Urothelium cell line (cell line): Measurements from ENCODE around the gene FAM3B.

ENCODE experiments used
- DNase-seq: peaks from one replicate; pipeline ENCODE4 v3.0.0; 2011; ENCODE audit warnings: low spot score, mixed read lengths
- FAIRE-seq: peaks from 2 replicates; lab custom pipeline; 2011; peaks lifted over from hg19 to GRCh38; lab: Jason Lieb, UNC

FAM3B gene

GRCh38 chr21:41367945-41368734, 51.5 kb downstream of the FAM3B start:
- DNase-seq = no peak
- FAIRE-seq = no peak

DNA sequence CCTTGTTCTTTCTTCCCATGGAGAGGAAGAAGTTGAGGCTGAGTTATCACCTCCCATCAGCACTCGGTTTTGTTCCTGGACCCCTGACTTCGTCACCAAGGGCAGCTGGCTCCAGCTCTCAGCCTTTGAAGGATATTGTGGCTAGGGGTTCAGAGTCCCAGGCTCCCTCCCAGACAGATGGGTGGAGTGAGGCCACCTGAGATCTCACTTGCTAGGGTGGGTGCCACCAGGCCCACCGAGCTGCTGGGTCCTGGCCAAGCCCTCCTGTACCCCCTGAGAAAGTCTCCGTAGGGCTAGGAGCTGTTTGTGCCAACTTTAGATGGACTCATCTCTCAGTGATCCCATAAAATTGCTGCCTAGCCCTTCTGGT, 52.1 kb downstream of the FAM3B start:
- no peak for FAIRE-seq
- no peak for DNase-seq

DNA sequence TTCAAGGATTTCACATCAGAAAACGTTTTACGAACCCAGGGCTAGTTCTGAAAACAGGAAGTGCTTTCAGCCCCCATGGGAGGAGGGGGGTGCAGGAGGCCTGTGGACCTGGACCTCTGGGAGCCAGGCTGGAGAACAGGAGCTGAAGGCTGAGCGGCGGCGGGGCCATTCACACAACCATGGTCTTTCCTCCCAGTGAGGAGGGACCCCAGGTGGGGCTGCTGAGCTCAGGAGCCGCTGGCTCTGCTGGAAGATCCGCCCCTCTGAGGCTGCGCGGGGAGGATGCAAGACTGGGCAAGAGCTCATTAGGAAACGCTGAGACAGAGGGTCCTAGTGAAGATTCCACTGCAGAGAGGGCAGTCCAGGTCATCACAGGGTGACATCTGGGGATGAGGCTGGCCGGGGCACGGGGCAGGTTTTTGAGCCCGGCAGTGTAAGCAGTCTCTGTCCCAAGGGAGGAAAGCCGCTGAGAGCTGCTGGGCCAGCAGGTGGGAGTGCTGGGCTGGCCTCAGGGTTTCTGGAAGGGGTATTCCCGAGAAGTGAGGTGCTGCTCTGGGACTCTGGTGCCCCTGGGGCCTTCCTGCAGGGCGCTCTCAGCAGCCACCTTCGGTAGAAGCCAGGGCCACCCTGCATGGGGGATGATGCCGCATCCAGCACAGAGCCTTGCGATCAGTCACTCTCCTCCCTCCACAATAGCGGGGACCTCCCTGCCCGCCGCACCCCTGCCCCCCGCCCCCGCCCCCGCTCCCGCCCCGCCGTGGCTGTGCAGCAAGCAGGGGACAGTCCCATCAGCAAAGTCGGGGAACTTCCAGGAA, 52.7 kb downstream of the FAM3B start:
- FAIRE-seq = no peak
- DNase-seq = no peak

GRCh38 chr21:41369920-41370839, 53.6 kb downstream of the FAM3B start:
- FAIRE-seq = no peak
- DNase-seq = no peak

GRCh38 chr21:41370840-41371684, 54.5 kb downstream of the FAM3B start:
- no peak for DNase-seq
- no peak for FAIRE-seq

DNA sequence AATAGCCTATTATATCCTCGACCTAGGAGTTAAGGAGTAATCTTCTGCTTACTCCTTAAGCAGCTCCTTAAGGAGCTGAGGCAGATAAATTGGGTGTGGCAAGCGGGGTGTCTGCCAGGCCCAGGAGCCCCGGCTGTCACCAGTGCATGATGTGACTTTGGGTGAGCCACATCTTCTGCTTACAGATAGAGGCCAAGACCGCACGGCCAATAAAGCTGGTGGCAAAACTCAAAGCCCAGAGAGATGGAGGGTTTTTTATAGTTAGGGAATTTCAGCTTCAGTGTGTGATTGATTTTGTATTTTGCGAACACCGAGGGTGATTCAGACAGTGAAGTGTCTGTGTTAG, 55.1 kb downstream of the FAM3B start:
- DNase-seq = no peak
- no peak for FAIRE-seq

- no peak for FAIRE-seq
Measured at GRCh38 chr21:41373253-41373652, 56.7 kb downstream of the FAM3B start.

DNA sequence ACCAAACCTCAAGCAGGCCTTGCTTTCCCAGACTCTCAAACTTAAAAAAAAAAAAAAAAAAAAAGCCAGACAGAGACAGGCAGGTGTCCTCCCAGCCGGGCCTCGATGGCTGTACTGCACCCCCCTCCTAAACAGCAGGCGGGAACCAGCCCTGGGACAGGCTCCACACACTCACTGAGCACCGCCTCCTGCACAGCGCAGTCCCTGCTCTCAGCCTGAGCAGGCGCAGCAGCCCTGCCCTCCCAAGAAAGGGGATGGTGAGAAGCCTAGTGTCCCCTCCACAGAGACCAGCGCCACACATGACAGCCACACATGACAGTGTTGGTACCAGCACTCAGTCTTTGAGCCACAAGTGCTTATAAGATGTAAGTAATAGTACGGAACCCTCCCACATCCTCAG, 57.2 kb downstream of the FAM3B start:
- FAIRE-seq (no peak), DNase-seq (no peak)

More at GRCh38 chr21:41373253-41373652, 56.7 kb downstream of the FAM3B start:
- DNase-seq = no peak

DNA sequence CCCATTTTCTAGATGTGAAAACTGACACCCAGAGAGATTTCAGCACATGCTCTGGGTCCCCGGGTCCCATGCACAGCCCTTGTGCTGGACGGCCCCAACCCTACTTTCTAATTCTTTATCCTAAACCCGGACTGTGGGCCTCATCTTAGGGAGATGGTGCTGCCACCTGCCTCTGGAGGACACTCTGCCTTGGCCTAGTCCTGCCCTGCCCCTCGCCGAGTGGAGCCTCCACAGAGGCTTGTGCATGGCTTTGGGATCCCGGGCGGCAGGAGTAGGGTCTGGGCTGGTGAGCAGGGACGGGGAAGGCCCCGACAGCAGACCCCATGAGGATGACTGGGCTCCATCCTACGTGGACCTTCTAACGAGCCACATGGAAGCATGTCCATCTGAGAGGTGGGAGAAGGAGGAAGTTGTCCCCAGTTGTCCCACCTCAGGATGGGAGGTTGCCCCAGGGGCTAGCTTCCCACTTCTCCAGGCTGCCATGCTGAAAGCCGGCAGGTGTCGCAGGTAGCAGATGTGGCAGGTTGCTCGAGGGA, 57.6 kb downstream of the FAM3B start:
- FAIRE-seq (no peak), DNase-seq (no peak)

DNA sequence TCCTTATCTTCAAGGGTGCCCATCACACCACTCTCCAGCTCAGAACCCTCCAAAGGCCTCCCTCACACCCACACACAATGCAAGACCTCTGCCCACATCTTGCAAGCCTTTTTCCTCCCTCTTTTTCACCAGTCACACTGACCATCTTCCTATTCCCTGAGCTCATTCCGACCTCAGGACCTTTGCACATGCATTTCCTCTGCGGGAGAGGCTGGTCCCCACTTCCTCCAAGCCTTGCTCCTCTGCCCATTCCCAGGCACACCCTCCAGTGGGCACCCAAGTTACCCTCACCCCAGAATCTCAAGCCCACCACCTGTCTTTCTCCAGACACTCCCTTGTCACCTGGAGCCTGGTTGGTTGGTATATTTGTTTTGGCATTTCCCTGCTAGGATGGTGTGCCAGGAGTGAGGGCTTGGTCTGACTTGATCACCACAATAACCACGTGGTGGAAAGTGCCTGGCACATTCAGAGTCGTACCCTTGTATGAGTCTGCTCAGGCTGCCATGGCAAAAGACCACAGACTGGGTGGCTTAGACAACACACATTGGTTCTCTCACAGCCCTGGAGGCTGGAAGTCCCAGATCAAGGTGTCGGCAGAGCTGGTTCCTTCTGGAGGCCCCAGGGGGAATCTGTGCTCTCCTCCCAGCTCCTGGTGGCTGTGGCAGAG, 58.4 kb downstream of the FAM3B start:
- no peak for DNase-seq
- FAIRE-seq = no peak

DNA sequence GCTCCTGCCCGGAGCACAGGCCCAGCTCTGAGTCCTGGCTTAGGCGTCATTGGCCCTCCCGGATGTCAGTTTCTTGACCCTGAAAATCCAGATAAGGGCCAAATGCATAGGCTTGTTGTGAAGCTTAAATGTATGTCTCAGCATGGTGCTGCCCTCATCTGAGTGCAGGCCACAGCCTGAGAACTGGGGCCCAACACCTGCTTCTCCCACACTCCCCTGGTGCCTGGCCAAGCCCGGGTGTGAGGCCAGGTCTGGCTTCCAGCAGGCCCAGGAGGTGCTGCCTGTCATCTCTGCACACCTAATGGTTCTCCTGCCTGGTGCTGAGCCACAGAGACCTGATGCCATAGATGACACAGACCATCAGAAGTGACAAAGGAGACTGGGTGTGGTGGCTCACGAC, 59.3 kb downstream of the FAM3B start:
- FAIRE-seq (no peak), DNase-seq (no peak)

DNA sequence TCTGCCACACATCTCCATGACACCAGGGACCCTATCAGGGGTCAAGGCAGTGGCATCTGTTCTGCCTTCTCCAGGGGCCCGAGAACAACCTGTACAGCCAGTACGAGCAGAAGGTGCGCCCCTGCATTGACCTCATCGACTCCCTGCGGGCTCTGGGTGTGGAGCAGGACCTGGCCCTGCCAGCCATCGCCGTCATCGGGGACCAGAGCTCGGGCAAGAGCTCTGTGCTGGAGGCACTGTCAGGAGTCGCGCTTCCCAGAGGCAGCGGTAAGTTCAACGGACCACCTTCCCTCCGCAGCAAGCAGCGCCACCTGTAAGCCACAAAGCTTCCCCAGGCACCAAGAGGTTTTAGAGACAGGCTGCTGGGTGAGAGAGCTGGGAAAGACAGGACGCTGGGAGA, 61.1 kb downstream of the FAM3B start:
- FAIRE-seq = no peak
- no peak for DNase-seq

DNA sequence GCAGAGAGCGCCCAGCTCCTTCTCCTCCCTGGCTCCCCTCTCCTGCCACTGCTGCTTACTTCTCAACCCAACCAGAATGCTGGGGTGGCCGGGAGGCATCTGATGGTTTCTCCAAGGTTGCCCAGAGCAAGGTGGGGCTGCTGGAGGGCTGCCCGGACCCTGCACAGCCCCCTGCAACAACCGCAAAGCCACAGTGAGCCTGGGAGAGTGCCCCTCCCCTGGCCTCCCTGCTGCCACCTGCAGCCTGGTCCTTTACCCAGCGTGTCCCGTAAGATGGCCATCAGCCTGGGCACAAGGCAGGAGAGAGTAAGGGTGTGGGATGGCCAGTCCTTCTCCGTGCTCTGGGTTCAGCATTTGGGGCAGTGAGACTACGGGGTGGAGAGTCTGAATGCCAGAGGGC, 62.2 kb downstream of the FAM3B start:
- DNase-seq = no peak
- FAIRE-seq = no peak

DNA sequence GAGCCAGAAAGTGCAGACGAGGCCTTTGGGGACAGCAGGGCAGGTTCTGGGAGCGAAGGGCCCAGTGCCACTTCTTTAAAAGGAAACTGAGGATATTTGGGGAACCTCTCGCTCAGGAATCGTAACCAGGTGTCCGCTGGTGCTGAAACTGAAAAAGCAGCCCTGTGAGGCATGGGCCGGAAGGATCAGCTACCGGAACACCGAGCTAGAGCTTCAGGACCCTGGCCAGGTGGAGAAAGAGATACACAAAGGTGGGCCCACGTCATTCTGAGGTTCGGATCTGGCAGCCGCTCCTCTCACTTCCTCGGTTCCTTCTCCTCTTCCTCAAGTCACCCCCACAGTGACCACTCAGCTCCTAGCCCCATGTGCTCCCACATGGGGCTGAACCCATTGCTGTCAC, 63.3 kb downstream of the FAM3B start:
- FAIRE-seq (no peak), DNase-seq (no peak)

- FAIRE-seq = no peak
- DNase-seq = no peak
Measured at GRCh38 chr21:41381731-41382130, 65.1 kb downstream of the FAM3B start.

- no peak for FAIRE-seq
- DNase-seq = no peak
Measured at GRCh38 chr21:41387042-41387819, 70.6 kb downstream of the FAM3B start.

- DNase-seq (no peak), FAIRE-seq (no peak)
Measured at GRCh38 chr21:41387824-41388223, 71.2 kb downstream of the FAM3B start.

DNA sequence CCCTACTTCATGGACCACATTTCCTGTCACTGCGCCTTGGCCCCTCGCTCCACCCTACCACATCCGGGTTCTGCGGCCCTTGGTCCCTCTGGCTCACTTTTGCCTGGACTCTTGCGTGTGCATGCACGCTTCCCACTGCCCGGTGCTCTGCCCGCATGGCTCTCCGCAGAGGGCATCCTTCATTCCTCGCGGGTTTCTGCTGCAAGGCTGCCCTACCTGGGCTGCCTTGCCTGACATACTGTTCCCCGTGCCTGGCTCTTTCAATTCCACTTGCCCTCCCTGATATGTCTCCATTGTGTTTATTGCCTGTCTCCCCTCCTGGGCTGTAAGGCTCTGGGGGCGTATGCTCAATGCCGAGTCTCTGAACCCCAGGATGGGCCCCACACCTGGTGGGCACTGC, 71.7 kb downstream of the FAM3B start:
- no peak for FAIRE-seq
- no peak for DNase-seq
